Posterior cingulate gyrus (tissue), 11 donors: ENCODE measurements around the gene FNDC11.
A peak's percentile ranks its signal among the peaks of the same experiment; 100 is the strongest.
"Not testable (repeated sequence)": the region's sequence is repeated elsewhere in the genome, so short reads cannot be mapped to it uniquely, and the experiment has no call there.

ENCODE experiments used
- DNase-seq, 10 donors: peaks; one replicate each; pipeline versions ENCODE4 v3.0.0 to v3.0.0-alpha.2; 2020 to 2021; ENCODE audit warnings: mixed read lengths in 3 of 10
- intact Hi-C: fragments of 100-400 bp; cut with DNase I; formaldehyde crosslinking; loops from one replicate; pipeline ENCODE4 v1.15.1; 2023

Gene FNDC11

DNA sequence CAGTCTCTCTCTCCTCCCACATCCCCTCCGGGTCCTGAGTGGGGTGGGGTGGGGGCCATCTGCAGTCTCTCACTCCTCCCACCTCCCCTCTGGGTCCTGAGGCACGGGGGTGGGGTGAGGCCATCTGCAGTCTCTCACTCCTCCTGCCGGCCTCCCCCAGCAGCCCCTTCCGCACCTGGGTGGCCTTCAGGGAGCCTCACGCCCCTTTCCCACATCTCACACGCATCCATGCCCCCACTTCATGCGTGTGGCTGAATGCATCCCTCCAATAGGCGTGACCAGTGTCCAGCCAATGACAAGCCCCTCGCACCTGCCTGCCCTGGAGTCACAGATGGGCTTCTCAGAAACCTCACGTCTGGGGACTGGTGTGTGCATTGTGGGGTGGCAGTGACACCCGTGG, 5.4 kb upstream of the FNDC11 start:
- intact Hi-C loops, result no loop called here
- DNase-seq, result no peak

DNA sequence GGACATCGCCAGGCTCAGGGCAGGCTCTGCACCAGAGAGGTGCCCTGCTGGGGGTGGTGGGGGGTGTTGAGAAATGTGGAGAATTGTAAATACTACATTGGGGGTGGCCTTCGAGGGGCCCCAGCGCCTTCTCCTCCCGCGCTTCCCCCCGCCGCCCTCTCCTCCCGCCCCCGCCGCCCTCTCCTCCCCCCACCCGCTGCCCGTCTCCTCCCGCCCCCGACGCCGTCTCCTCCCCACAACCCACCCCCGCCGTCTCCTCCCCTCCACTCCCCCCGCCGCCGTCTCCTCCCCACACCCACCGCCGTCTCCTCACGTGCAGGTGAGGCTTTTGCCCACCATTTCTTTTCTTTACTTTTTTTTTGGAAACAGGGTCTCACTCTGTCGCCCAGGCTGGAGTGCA, 4.9 kb upstream of the FNDC11 start:
- no peak for DNase-seq
- intact Hi-C loops, result no loop called here

DNA sequence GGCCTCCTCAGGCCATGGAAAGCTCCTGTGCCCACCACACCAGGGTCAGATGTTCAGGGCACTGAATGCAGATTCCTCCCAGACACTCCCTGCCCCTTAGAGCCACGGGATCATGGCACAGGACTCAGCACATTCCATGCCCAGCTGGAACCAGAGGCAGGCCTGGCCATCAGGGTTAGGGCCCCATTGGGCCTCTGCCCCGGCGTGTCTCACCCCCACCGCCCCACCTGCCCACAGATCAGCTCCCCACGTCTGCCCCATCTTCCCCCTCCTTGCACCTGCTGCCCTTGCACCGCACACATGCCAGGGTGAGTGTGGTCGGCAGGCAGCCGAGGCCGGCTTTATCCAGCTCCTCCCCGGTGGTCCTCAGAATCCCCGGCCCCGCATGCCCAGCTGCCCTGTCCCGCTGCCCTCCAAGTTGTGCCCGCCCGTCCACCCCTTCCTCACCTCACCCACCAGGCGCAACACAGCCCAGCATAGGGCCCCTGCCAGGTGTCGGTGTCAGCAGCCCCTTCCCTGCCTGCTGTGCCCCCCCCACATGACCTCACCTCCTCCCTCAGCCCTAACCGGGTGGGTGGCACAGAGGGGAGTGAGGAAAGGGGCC, 4.2 kb upstream of the FNDC11 start:
- intact Hi-C loops, result no loop called here
- no peak for DNase-seq

DNA sequence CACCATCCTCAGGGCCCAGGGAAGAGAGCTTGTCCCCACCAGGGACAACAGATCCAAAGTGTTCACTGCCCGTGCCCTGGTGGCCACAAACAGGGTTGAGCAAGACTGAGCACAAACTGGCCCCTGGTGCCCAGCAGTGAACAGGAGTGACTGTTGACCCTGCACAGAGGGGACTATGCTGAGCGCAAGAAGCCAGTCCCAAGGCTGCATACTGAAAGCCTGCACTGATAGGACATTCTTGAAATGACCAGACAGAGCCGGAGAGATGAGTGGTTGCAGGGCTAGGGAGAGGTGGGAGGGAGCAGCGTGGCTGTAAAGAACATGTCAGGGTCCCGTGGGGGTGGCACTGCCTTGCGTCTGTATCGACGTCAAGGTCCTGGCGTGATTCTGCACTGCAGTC, 2.9 kb upstream of the FNDC11 start:
- intact Hi-C loops, result no loop called here

DNA sequence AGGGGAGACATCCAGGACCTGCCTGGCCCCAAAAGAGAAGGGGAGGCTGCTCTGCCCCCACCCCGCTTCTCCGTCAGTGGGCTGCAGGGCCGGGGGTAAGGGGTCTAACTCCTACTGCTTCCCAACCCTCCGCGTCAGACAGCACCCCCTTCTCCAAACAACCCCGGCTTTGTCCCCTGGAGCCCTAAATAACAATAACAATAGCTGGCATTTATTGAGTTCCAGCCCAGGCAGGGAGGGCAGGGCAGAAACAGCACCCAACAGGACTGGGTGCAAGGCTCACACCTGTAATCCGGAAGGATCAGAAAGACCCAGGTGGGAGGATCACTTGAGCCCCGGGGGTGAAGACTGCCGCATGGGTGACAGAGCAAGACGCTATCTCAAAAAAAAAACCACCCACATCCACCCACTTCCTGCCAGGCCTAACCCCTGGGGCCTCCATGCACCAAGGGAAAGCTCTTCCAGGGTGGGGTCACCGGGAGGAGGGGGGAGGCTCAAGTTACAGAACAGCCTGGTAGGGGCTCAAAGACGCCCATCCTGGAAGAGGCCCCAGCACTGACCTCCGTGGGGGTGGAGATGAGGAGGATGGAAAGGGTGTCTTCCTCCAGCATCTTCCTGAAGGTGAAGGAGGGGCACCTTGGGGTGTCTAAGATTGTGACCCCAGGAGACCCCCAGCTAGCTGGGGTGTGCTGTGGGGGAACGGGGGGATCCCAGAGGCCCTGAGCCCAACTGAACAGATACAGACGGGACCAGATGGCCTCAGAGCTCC, 1.3 kb upstream of the FNDC11 start:
- no peak for DNase-seq
- intact Hi-C loops, result no loop called here

More for the DNA sequence above, 2.9 kb upstream of the FNDC11 start:
- no peak for DNase-seq

DNA sequence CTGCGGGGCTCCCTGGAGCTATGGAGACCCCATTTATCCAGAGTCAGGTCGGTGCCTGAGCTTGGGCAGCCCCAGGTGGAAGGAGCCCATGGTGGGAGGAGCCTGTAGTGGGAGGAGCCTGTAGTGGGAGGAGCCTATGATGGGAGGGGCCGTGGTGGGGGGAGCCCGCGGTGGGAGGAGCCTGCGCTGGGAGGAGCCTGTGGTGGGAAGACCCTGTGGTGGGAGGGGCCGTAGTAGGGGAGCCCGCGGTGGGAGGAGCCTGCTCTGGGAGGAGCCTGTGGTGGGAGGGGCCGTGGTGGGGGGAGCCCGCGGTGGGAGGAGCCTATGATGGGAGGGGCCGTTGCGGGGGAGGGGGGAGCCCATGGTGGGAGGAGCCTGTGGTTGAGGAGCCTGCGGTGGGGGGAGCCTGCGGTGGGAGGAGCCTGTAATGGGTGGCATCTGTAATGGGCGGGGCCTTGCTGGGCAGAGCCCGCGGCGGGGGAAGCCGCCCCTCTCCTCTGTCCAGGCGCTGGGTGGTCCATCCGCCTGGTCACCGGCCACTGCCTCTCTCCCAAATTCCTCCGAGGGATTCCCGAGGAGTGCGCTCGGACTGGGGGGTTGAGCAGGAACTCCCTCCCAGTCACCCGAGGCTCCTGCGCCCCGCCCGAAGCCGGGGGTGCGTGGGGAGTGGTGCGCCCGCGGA, 567 bp upstream of the FNDC11 start:
- DNase-seq, result peak in 1 of 10 donors; percentile 35
- intact Hi-C loops, result no loop called here

DNA sequence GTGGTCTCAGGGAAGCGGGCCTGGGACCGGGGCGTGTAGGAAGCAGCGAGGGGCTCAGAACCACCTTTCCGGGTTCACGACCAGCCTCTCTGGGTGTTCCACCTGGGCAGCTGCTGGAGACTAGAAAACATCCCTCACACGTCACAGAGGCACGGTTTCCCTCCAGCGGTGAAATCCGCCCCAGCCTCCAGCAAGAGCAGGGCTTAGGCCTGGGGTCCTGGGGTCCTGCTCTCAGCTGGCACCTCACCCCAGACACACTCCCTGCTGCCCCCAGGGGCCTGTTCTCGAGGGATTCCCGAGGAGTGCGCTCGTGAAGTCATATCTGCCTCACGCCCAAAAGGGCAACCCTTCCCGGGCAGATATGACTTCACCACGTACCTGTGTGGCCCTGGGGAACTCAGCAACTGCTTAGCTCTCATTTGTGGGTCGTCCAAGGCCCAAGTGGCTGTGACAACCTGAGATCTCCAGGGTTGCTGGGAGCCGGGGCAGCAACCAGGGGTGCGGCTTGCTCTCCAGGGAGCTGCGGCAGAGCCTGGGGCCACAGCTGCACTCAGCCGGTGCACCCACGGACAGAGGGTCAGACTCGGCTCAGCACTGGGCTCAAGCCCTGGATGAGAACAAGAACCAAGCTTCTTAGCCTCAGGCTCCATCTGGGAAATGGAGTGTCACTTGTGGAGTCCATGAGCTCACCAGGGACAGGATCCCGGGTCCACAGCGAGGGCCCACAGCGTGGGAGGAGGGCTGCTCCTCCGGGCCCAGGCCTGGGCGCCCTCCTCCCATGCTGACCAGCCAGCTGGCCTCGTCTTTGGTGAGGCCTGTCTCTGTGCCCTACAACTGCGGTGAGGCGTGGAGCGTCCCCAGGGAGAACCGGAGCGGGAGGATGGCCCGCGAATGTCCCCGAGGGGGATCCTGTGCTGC, 661 bp downstream of the FNDC11 start:
- DNase-seq, result no peak
- intact Hi-C loops, result no loop called here

DNA sequence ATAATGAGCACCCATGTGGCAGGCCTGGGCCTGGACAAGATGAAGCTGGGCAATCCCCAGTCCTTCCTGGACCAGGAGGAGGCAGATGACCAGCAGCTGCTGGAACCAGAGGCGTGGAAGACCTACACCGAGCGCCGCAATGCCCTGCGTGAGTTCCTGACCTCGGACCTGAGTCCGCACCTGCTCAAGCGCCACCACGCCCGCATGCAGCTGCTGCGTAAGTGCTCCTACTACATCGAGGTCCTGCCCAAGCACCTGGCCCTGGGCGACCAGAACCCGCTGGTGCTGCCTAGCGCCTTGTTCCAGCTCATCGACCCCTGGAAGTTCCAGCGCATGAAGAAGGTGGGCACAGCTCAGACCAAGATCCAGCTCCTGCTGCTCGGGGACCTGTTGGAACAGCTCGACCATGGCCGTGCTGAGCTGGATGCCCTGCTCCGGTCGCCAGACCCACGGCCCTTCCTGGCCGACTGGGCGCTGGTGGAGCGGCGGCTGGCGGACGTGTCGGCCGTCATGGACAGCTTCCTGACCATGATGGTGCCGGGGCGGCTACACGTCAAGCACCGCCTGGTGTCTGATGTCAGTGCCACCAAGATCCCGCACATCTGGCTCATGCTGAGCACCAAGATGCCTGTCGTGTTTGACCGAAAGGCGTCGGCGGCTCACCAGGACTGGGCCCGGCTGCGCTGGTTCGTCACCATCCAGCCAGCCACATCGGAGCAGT, 1.9 kb downstream of the FNDC11 start:
- intact Hi-C loops, result no loop called here
- no peak for DNase-seq

DNA sequence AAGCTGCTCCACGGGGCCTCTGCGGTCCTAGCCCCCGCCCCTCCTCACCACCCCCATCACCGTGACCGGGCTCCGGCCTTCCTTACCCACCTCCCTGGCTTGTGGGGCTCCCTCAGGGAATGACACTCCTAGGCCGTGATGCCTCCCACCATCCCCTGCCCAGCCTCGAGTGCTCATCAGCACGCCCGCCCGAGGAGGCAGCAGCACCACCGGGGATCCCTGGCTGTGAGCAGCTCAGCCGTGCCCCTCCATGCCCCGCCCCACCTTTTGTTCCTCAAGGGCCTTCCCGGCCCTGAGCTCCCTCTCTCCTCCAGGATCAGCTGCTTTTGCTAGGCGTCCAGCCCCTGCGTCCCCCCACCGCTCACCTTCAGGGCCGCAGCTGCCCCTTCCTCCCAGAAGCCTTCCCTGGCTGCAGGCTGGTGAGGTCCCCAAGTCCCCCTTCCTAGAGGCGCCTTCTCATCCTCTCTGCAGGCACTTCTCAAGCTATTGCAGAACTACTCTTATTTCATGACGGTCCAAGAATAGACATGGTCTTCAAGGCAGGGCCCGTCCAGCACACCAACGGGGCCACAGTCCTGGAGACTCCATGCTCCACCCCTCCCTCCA, 3.0 kb downstream of the FNDC11 start:
- DNase-seq, result no peak

DNA sequence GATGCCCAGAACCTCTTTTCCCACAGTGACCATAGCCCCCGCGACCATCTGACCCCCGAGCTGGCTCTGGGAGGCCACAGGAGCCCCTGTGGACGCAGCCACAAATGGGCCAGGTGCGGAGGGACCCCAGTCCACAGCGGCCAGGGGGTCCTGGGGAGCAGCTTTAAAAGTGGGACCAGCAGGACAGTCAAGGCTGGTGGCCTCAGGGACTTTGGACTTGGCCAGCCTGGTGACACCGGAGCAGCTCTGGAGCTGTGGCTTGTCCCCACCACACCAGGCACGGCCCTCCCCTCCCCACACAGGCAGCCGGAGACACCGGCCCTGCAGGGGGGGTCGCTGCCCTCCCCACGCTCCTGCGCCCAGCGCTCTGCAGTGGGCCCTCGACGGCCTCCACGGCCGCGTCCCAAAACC, 3.5 kb downstream of the FNDC11 start:
- intact Hi-C loops, result no loop called here
- no peak for DNase-seq

More for the DNA sequence above, 3.0 kb downstream of the FNDC11 start:
- intact Hi-C loops, result no loop called here

DNA sequence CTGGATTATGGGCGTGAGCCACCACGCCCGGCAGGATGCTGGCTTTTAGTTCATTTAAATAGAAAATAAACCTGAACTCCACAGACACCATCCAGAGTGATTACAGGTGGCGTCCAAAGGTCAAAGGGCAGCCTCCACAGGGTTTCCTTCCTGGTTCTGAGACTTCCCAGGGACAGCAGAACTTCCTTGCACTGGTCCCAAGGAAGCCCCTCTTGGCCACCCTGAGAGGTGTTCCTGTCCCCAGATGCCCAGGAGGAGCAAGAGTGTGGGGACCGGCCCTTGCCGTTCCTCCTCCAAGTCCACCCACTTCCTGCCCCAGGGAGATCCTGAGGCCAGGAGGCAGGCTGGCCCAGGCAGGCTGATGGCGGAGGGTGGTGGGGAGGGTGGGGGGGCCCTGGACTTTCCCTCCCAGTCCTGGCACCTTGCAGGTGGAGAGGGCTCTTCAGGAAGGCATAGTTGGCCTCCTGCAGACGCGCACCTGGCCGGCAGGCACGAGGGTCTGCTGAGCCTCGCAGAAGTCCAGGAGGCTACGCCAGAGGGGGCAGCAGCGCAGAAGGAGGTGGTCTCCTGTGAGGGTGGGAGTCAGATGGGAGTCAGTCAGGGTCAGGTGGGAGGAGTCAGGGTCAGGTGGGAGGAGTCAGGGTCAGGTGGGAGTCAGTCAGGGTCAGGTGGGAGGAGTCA, 5.0 kb downstream of the FNDC11 start:
- no peak for DNase-seq
- intact Hi-C loops, result no loop called here

DNA sequence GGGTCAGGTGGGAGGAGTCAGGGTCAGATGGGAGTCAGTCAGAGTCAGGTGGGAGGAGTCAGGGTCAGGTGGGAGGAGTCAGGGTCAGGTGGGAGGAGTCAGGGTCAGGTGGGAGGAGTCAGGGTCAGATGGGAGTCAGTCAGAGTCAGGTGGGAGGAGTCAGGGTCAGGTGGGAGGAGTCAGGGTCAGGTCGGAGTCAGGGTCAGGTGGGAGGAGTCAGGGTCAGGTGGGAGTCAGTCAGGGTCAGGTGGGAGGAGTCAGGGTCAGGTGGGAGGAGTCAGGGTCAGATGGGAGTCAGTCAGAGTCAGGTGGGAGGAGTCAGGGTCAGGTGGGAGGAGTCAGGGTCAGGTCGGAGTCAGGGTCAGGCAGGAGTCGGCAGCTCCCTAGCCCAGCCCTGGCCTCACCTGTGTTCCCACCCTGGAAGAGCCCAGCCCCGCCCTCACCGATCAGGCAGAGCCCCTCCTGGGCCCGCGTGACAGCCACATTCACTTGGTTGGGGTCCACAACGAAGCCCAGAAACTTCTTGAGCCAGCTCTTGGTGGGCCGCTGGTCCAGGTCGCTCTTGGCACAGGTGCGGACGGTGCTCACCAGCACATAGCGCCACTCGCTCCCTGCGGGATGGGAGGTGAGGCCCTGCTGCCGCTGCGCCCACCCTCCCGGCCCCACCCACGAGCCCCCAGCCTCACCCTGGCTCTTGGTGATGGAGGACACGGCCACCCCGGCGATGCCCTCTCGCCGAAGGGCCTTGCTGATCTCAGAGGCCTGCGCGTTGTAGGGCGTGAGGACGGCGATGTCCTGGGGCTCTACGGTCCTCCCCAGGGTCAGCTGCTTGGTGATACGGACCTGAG, 5.8 kb downstream of the FNDC11 start:
- DNase-seq, intact Hi-C loops: not testable (repeated sequence)

DNA sequence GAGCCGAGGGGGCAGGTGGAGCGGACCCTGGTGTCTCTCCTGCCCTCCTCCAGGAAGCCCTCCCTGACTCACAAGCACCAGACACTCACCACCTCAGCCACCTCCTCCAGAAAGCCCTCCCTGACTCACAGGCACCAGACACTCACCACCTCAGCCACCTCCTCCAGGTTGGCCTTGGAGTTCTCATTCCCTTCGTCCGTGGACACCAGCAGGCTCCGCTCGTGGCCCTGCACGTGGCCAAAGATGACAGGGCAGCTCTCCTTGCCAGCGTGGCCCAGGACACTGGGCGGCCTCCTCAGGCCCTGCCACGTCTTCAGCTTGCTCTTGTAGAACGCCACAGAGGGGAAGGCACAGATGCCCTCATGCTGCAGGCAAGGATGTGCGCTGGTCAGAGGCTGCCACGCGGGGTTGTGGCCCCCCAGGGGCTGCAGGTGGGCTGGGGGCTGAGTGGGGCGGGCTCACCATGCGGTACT, 6.4 kb downstream of the FNDC11 start:
- intact Hi-C loops, result no loop called here
- DNase-seq, result no peak

DNA sequence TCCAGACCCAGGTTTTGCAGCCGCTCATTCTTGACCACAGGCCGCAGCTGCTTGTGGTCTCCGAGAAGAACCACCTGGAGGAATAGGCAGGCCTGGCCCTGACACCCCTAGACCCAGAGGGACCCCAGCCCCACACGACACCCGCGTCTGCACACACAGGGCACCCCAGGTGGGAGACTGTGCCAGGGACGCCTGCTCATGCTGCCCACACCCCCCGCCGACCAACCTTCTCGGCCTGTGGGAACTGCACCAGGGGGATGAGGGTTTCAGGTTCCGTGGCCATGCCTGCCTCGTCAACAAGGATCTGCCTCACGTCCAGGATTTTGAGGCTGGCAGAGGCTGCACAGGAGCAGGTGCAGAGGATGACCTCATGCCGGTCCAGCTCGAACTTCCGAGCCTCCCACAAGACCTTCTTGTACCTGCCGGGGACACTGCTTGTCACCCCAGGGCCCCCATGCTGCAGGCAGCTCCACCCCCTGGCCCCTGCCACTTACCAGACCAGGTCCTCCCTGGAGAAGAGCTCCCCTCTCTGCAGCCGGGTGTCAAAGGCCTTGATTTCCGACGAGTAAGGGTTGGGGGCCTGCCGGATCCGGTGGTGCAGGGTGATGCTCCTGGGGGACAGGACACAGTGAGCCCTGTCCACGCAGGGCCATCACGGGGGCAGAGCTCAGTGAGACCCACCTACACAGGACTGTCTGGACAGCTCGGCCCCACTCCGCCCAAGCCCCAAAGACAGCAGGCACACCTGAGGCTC, 7.1 kb downstream of the FNDC11 start:
- no peak for DNase-seq
- intact Hi-C loops, result no loop called here

DNA sequence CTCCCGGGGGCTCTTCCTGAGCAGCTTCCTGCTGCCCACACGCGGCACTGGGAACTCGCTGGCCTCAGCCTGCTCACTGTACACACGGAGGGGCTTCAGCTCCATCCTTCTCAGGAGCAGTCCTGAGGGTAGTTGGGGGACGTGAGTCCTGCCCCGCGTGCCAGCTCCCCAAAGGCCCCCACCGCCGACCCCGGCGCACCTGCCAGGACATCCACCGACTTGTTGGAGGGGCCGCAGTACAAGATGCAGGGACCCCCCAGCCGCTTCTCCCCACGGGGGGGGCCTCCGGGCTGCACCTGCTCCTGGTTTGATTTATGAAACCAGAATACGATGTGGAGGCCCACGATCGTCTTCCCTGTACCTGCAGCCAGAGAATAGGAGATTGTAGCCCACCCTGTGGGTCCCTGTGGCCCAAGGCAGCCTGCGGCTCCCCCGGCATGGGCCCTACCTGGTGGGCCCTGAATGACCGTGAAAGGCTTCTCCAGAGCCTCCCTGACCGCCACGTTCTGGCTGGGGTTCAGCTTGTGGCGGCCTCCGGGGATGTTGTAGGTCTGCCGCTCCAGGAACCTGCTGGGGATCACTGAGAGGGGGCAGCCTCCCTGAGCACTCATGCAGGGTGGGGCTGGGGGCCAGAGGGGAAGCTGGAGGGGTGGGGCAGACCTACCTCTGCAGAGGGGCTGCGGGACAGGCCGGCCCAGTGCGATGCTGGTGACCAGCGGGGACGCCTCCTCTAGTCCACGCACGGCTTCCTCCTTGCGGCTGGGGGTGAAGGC, 7.9 kb downstream of the FNDC11 start:
- intact Hi-C loops, result no loop called here
- DNase-seq, result no peak

DNA sequence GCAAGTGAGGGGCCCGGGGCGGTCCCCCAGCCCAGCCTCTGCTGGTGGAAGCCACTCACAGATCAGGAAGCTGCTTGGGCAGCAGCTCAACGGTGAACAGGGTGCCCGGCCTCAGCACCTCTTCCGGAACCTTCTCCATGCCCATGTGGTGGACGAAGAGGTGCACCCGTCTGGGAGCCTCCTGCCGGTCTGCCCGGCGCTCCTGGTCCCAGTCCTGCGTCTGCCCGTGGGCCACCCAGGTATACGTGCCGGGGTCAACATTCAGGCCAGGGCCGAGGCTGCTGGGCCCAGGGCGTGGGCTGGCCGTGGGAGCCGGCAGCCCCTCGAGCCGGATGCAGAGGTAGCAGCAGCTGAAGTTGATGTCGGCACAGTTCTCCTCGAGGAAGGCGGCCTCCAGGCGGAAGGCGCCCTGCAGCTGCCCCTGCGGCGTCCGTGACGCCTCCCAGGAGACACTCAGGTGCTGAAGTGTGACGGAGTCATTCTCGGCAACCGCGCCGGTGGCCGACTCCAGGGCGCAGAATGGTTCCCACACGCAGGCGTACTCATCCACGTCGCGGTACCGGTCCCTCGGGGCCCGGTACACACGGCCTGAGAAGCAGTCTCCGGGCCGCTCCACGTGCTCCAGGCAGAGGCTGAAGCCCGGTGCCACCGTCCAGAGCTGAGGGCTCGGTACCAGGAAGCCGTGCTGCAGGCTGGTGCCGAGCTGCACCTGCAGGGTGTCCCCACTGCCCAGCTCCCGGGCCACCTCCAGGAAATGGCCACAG, 8.7 kb downstream of the FNDC11 start:
- intact Hi-C loops, result no loop called here
- DNase-seq, result no peak
